Ramos (cell line): ENCODE measurements around the gene NSG2.
"Not testable (repeated sequence)": the region's sequence is repeated elsewhere in the genome, so short reads cannot be mapped to it uniquely, and the experiment has no call there.

ENCODE experiments used
- in situ Hi-C: fragments of 300-500 bp; cut with MboI; formaldehyde crosslinking; loops from one replicate; pipeline ENCODE4 v1.14.3; 2022; ENCODE audit warnings: low sequenced_read_pairs; ENCODE audit not compliant: unreplicated experiment

NSG2 gene

GRCh38 chr5:174097486-174098185, 52.1 kb downstream of the NSG2 start:
- in situ Hi-C loops: no loop called here

- in situ Hi-C loops: no loop called here
Measured at GRCh38 chr5:174098694-174099093, 53.2 kb downstream of the NSG2 start.

GRCh38 chr5:174100490-174100889, 55.0 kb downstream of the NSG2 start:
- in situ Hi-C loops: no loop called here

GRCh38 chr5:174101195-174101730, 55.8 kb downstream of the NSG2 start:
- in situ Hi-C loops: no loop called here

- in situ Hi-C loops: not testable (repeated sequence)
Measured at GRCh38 chr5:174102574-174102973, 57.1 kb downstream of the NSG2 start.

GRCh38 chr5:174106997-174107655, 61.6 kb downstream of the NSG2 start:
- in situ Hi-C loops: no loop called here

GRCh38 chr5:174108745-174109144, 63.2 kb downstream of the NSG2 start:
- in situ Hi-C loops: no loop called here

- in situ Hi-C loops: no loop called here
Measured at GRCh38 chr5:174109698-174110260, 64.3 kb downstream of the NSG2 start.

GRCh38 chr5:174110310-174110709, 64.8 kb downstream of the NSG2 start:
- in situ Hi-C loops: no loop called here

- in situ Hi-C loops: no loop called here
Measured at GRCh38 chr5:174111287-174111973, 65.9 kb downstream of the NSG2 start.

GRCh38 chr5:174115226-174115625, 69.7 kb downstream of the NSG2 start:
- in situ Hi-C loops: no loop called here

GRCh38 chr5:174118823-174119467, 73.4 kb downstream of the NSG2 start:
- in situ Hi-C loops: no loop called here

GRCh38 chr5:174119468-174119881, 74.0 kb downstream of the NSG2 start:
- in situ Hi-C loops: no loop called here

- in situ Hi-C loops: no loop called here
Measured at GRCh38 chr5:174120401-174121005, 75.0 kb downstream of the NSG2 start.

- in situ Hi-C loops: no loop called here
Measured at GRCh38 chr5:174134545-174134944, 89.0 kb downstream of the NSG2 start.

GRCh38 chr5:174139623-174140022, 94.1 kb downstream of the NSG2 start:
- in situ Hi-C loops: no loop called here

GRCh38 chr5:174140452-174141020, 95.0 kb downstream of the NSG2 start:
- in situ Hi-C loops: no loop called here

GRCh38 chr5:174141398-174141797, 95.9 kb downstream of the NSG2 start:
- in situ Hi-C loops: no loop called here

GRCh38 chr5:174145091-174145490, 99.6 kb downstream of the NSG2 start:
- in situ Hi-C loops: no loop called here

GRCh38 chr5:174145821-174146220, 100.3 kb downstream of the NSG2 start:
- in situ Hi-C loops: no loop called here
